GM19193 (cell line): Measurements from ENCODE around the gene TNFRSF19.

ENCODE experiments used
- POLR2A ChIP-seq: IDR thresholded peaks from 4 replicates; pipeline ENCODE4 v1.6.1; 2011; ENCODE audit not compliant: insufficient read depth, insufficient read length; ENCODE audit errors: extremely low read depth

The TNFRSF19 gene, protein sequence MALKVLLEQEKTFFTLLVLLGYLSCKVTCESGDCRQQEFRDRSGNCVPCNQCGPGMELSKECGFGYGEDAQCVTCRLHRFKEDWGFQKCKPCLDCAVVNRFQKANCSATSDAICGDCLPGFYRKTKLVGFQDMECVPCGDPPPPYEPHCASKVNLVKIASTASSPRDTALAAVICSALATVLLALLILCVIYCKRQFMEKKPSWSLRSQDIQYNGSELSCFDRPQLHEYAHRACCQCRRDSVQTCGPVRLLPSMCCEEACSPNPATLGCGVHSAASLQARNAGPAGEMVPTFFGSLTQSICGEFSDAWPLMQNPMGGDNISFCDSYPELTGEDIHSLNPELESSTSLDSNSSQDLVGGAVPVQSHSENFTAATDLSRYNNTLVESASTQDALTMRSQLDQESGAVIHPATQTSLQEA

DNA sequence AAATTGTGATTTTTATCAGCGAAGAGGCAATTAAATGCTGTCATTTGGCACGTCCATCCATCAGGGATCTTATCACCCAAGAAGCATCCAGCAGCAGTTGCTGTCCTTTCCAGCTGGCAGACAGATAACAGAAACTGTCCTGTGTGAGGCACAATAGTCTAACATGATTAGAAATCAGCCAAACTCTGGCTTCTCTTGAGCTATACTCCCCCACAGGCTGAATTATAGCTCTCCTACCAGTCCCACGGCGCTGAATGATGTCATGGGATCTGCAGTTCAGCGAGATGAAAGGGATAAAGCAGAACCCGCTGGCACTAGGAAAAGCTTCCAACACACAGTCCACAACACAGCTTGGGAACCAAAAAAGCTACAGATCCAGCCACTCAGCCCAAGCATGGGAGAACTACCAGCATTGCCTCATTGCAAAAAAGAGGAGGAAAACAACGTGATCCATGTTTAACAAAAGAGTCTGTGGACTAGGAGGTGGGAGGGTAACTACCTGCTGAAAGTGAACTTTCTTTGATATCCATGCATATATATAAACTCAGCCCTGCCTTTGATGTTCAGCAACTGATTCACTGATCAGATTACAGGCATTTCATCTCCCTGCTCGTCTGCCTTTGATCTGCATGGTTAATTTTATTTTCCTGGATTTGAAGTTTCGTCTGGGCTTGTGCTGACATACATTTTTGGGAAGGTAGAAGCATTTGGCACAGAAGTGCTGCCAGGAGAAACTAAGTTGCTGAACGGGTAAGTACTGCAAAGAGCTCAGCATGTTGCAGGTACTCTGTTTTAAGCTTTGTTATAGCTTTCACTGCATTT, at the start of gene TNFRSF19:
Gene TNFRSF19, plus strand, starts transcription at position 314 of the 822 bp plus-strand sequence. CDS start 19,772 bp downstream, outside the sequence.
- no peak for TF ChIP-seq POLR2A

DNA sequence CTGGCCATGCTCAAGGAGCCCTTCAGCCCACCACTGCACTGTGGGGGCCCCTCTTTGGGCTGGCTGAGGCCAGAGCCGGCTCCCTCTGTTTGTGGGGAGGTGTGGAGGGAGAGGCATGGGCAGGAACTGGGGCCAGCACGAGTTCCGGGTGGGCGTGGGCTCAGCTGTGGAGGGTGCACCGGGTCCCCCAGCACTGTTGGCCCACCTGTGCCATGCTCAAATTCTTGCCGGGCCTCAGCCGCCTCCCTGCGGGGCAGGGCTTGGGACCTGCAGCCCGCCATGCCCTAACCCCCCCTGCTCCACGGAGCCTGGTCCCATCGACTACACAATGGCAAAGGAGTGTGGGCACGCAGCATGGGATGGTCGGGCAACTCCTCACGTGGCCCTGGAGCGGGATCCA, 38.8 kb upstream of the TNFRSF19 start:
- TF ChIP-seq POLR2A, result no peak

DNA sequence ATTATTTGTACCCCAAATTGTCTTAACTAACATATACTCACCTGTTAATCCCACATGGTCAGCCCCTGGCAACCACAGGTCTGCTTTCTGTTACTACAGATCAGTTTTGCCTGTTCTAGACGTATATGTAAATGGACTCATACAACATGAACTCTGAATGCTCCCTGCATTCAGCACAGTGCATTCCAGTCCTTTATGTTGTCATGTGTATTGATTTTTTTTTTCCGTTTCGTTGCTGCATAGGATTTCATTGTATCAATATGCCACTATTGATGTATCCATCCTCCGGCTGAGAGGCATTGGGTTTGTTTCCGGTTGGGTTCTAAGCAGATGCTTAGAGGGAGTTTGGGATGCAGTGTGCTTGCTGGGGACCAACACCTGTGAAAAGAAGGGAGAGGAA, 36.1 kb upstream of the TNFRSF19 start:
- TF ChIP-seq POLR2A, result no peak

DNA sequence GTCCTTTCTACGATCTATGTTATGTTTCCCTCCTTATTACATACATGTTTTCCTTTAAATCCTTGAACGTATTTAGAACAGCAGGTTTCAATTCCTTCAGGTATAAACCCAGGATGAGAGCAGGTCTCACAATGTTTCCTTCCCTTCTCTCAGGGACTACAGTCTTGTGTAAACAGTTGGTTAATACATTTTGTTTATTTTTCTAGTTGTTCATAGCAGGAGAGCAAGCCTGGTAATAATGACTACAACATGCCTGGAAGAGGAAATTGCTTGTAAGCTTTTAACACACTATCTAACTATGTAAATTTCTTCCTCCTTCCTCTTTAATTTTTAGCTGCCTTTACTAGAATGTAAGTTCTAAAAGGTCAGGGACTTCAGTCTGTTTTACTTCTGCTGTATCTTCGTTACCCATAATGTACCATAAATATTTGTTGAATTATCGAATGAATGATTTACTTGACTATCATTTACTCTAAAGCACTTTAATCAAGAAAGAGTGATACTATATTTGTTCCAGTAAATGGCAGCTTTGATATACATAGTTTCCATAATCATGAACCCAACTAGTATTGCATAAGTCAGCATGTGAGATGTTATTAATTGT, 28.9 kb upstream of the TNFRSF19 start:
- no peak for TF ChIP-seq POLR2A

DNA sequence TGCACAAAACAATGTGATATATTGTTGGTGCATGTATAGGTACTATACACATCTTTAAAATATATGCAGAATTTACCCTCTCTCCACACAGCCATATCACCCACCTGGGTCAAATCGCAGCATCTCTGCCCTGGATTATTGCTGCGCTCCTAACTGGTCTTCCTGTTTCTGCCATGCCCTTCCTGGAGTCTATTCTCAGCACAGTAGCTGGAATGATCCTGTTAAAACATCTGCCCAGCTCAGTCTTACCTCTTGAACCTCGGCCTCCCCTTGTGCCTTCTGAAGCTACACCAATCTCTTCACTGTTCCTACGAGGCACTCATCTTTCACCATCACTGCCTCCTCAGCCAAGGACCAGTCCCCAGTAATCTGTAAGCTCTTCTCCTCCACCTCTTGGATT, 25.5 kb upstream of the TNFRSF19 start:
- TF ChIP-seq POLR2A, result no peak

DNA sequence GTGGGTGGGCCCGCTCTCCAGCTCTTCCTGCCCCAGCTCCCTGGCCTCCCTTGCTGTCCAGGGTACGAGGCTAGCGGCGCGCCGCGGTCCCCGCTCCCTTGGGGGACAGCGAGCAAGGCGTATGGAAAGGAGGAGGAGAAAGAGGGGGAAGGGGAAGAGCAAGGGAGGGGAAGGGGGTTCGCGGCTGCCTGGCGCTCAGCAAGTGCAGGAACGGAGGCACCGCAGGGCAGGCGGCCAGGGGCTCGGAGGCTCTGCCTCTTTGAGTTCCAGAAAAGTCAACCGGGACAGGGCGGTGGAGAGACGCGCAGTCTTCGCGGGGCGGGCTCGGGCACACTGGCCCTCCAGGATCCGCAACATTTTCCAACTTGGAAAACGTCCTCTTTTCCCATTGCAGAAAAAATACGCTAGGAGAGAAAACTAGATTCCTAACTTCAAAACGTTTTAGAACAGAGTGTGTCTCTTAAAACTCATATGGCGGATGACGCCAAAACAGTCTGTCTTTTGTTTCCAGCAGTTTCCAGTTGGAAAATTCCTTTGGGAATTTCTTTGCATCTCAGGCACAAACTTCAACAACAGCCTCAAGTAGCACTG, 23.1 kb upstream of the TNFRSF19 start:
- no peak for TF ChIP-seq POLR2A

DNA sequence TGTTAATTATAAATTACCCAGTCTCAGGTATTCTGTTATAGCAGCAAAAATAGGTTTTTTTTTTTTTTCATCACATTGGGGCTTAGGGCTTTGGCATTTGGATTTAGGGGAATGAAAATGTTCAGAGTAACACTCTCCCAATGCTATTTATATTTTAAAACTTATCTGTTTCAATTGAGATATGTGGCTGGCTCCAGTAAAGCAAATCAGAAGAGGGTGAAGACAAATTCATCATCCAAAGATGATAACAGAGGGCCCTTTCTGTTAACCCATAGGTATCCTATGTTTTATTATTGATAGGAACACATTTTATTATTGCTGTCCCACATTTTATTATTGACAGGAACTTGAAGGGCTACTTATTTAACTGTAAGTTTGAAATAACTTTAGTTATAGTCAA, 20.5 kb upstream of the TNFRSF19 start:
- no peak for TF ChIP-seq POLR2A

DNA sequence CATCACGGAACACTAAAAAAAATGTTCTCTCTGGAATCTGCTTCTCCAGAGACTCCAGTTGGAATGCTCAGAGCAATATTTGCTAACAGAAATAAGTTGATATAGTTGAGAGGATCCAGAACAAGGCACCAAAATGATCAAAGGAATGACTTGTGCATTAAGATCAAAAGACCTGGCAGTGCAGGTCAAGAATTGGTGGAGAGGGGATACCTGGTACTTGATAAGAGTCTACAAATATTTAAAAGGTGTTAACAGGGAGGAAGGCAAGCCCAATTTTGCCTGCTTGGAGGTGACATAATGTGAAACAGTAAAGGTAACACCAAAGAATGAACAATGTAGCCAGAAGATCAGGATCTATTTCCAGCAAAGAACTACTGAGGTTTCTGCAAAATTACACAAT, 20.0 kb upstream of the TNFRSF19 start:
- TF ChIP-seq POLR2A, result no peak

DNA sequence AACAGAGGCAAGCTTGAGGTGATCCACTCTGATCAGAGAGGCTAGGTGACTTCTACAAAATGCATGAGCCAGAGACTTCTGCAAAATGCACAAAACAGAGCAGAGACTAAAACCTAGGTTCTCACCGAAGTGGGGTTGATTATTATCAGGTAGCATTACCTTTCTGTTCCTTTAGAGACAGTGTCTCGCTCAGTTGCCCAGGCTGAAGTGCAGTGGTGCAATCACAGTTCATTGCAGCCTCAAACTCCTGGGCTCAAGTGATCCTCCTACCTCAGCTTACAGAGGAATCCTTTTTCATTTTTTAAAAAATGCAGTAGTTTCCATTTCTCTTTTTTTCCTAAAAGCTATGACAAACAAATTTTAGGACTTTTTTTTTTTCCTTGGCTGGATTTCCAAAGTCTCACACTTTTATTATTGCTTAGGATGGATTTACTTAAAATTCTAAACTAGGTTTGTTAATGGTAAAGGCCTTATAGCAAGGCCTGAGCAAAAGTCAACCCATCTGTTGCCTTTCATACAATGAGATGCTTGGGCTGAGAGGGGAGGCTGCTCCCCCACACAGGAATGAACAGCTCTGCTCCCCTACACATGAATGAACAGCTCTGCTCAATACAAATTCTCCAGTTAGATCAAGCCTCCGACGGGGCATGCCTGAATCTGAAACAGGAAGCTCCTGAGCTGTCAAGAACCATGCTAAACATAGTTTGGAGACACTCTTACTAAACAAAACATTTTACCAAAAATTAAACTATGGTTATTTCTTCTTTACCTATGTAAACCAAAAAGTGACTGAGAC, 18.8 kb upstream of the TNFRSF19 start:
- TF ChIP-seq POLR2A, result no peak

DNA sequence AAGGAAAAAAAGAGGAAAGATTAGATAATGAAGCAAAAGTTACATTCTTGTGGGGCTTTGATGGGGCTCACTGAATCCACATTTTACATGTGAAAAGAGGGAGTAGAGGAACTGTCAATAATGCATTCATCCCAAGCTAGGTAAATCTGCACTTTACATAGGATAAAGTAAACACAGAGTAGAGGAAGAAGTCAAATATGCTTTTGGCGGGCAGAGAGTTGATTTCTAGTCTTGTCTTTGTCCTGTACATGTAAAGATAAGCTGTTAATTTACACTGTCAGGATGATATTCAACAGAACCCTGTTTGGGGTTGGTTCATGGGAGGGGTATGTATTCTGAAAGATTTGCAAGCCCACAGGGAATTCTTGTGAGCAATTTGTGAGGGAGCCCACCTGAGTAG, 18.0 kb upstream of the TNFRSF19 start:
- no peak for TF ChIP-seq POLR2A

DNA sequence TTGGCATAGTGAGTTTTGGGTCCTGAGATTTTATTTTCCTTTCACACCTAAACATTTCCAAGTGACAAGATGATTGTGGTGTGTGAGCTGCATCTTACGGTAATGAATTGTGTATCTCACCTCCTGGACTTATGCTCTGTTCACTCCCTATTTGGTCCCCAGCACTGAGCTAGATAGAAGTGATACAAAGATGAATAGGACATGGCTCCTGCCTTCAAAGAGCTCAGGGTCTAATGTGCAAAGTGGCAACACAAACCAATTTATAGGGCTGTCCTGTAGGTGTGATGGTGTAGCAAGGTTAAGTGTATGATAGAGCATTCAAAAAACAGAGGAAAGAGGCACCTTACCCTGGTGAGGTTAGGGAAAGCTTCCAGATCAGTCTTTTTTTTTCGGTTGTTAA, 17.6 kb upstream of the TNFRSF19 start:
- TF ChIP-seq POLR2A, result no peak

DNA sequence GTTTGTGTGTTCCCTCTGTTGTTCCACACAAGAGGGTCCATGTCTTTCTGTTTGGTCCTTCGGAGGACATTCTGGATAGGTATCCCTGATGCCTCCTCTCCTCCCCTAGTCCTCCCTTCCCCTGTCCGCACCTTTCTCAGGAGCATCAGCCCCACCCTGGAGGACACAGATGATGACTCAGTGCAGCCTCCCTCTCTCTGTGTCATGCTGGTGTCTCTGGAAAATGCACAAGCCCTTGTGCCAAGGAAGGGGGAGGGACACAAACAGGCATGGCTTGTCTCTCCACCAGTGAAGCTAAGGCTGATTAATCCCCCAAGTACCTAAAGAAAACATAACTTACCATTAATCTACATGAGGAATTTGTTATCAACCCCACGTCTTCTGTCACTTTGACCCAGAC, 16.2 kb upstream of the TNFRSF19 start:
- TF ChIP-seq POLR2A, result no peak

DNA sequence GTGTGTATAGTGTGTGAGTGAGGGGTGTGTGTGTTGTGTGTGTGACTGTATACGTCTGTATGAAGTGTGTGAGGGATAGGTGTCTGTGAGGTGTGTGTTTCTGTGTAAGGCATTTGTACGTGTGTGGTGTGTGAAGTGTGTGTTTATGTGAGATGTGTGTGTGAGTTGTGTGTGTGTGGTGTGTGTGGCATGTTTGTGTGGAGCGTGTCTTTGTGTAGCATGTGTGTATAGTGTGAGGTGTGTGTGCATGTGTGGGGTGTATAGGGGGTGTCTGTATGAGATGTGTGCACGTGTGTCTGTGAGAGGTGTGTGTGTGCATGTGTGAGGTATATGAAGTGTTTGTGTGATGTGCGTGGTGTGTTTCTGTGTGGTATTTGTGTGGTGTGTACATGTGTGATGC, 13.2 kb upstream of the TNFRSF19 start:
- TF ChIP-seq POLR2A, result no peak

DNA sequence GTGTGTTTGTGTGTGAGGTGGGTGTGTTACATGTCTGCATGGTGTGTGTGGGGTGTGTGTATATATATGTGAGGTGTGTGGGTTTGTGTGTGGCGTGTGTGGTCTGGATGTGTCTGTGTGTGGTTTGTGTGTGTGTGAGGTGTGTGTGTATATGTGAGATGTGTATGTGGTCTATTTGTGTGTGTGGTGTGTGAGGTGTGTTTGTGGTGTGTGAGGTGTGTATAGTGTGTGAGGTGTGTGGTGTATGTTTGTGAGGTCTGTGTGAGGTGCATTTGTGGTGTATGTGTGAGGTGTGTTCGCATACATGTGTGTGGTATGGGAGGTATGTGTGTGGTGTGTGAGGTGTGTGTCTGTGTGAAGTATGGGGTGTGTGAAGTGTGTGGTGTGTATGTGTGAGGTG, 12.5 kb upstream of the TNFRSF19 start:
- TF ChIP-seq POLR2A, result no peak
